Measurements from ENCODE around the gene ERICH6. TPM values are rescaled to one million over a fixed set of nuclear protein-coding genes. Genes with fewer than 3 reads are reported as not detected.

The ERICH6 gene
- total RNA-seq, 4 donors from 2014 or later: not detected

- no peak for TF ChIP-seq CTCF (IDR thresholded peaks at IDR 0.05; ENCODE audit: low read depth)
Measured at GRCh38 chr3:150723946-150724345, 20.2 kb upstream of the ERICH6 start.

- TF ChIP-seq CTCF (IDR thresholded peaks at IDR 0.05; ENCODE audit: low read depth): no peak
Measured at GRCh38 chr3:150722267-150722666, 18.5 kb upstream of the ERICH6 start.

- no peak for TF ChIP-seq CTCF (IDR thresholded peaks at IDR 0.05; ENCODE audit: low read depth)
Measured at GRCh38 chr3:150721285-150722130, 17.8 kb upstream of the ERICH6 start.

- TF ChIP-seq CTCF (IDR thresholded peaks at IDR 0.05; ENCODE audit: low read depth): no peak
Measured at GRCh38 chr3:150720444-150720843, 16.7 kb upstream of the ERICH6 start.

- TF ChIP-seq CTCF (IDR thresholded peaks at IDR 0.05; ENCODE audit: low read depth): no peak
Measured at GRCh38 chr3:150710097-150710496, 6.4 kb upstream of the ERICH6 start.

- no peak for TF ChIP-seq CTCF (IDR thresholded peaks at IDR 0.05; ENCODE audit: low read depth)
Measured at GRCh38 chr3:150703299-150703755, 393 bp downstream of the ERICH6 start.

GRCh38 chr3:150699068-150699639 is 4.6 kb downstream of the ERICH6 start:
- no peak for TF ChIP-seq CTCF (IDR thresholded peaks at IDR 0.05; ENCODE audit: low read depth)

Data from subcutaneous adipose tissue (tissue), 4 donors.